Astrocyte of the cerebellum (primary cell): Measurements from ENCODE around the gene FAM184A.
"Not testable (repeated sequence)": the region's sequence is repeated elsewhere in the genome, so short reads cannot be mapped to it uniquely, and the experiment has no call there.

Experiments used
- DNase-seq: peaks from one replicate; pipeline ENCODE4 v3.0.0-alpha.2; 2011; ENCODE audit warnings: low read depth
- H3K4me3 ChIP-seq: 2 replicates; pipeline ENCODE4 v1.5.1; 2011; ENCODE audit warnings: mild to moderate bottlenecking, low read depth, low read length, moderate library complexity
- CTCF ChIP-seq: IDR thresholded peaks from 2 replicates; pipeline ENCODE4 v1.5.1; 2012; ENCODE audit warnings: low read length, low read depth, moderate library complexity, mild to moderate bottlenecking; ENCODE audit errors: missing control alignments
- in situ Hi-C: cut with HindIII; loops from 2 replicates; pipeline ENCODE4 v1.10.0; 2017; ENCODE audit warnings: low sequenced_read_pairs

FAM184A gene

DNA sequence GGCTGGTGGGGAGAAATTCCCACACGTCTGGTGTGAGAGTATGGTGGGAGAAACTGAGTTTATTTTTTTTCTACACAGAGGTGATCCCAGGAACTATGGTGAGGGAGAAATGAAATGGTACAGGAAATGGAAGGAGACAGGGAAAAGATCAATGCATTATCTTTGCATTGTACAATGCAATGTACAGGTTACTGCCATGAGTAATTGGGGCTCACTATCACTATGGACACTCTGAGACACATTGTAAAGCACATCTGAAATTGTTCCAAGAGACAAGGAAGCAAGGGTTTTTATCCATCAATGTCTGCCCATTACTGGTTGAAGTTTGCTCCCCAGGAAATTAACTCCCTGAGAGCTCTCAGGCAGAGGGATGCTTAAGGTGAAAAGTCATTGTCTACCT is 21.7 kb upstream of the FAM184A start:
- in situ Hi-C loops, result no loop called here
- no peak for TF ChIP-seq CTCF
- H3K4me3 ChIP-seq, result no peak overlapping the region
- no peak for DNase-seq

DNA sequence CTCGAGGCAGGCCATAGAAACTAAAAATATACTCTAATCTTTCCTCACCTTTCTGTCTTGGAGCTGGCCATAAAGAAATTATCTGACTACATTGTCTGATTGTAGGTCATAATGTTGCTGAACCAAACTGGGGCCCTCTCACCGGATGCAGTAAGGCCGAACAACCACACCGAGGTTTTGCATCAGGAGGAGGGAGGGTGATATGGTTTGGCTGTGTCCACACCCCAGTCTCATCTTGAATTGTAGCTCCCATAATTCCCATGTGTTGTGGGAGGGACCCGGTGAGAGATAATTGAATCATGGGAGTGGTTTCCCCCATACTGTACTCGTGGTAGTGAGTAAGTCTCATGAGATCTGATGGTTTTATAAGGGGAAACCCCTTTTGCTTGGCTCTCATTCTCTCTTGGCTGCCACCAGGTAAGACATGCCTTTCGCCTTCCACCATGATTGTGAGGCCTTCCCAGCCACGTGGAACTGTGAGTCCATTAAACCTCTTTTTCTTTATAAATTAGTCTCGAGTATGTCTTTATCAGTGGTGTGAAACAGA is 19.4 kb upstream of the FAM184A start:
- in situ Hi-C loops, DNase-seq, H3K4me3 ChIP-seq: not testable (repeated sequence)

DNA sequence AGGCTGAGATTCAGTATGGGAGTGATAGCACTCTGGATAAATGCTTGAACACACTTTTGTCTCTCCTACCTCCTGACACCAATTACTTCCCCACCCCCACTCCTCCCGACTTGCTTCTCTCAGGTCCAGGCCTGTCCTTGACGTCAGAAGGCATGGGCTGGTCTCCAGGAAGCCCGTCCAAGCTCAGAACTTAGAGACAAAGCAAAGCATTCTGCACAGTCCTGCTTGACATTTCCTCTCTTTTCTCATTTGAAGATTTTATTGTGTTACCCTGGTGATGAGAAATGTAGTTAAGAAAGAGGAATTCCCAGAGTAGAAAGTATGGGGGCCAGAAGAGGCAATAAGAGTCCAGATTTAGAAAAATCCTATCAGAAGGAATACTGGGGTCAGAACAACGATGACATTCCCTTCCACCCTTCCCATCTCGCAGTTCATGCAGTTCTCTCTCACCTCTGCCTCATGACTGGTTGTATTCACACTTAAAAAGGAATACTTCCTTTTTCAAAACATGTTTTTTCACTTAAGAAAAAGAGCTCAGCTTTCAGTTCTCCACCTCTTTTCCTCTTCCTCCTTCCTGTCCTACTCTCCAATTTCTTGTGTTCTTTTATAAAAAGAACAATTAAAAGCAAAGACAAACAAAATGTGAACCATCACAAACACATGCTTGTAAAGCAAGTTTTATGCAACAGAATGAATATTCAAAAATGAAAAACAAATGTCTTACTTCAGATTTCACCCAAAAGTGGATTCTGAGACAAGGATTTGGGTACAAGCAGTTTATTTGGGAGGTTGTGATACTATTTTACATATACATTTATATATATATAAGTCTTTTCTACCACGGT is 18.5 kb upstream of the FAM184A start:
- in situ Hi-C loops, result no loop called here
- TF ChIP-seq CTCF, result no peak

DNA sequence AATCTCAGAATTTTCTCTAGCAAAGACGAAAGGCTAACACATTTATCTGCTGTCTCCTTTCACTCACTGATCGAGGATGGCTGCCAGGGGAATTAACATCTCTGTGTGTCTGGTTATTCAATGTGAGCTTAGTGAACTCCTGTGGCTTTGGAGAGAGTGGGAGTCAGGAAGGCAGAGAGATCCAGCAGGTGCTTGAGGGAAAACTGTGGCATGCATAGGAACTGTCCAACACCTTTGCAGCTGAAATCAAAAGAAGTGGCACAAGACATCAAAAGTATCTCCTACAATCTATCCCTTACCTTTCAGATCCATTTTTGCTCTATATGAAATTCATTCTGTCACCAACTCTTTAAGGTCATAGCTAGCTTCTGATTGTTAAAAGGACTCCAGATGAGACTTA is 11.8 kb upstream of the FAM184A start:
- no peak overlapping the region for H3K4me3 ChIP-seq
- no peak for DNase-seq
- in situ Hi-C loops, result no loop called here
- TF ChIP-seq CTCF, result no peak

More for the DNA sequence above, 18.5 kb upstream of the FAM184A start:
- H3K4me3 ChIP-seq, result no peak overlapping the region
- peak; percentile 19 for DNase-seq

GRCh38 chr6:119084784-119085183 is 6.3 kb upstream of the FAM184A start:
- no peak overlapping the region for H3K4me3 ChIP-seq
- no peak for DNase-seq
- in situ Hi-C loops, result no loop called here
- no peak for TF ChIP-seq CTCF

- in situ Hi-C loops, result no loop called here
- no peak overlapping the region for H3K4me3 ChIP-seq
- no peak for DNase-seq
- TF ChIP-seq CTCF, result no peak
These were observed 4.5 kb upstream of the FAM184A start for GRCh38 chr6:119083007-119083406.

GRCh38 chr6:119079283-119079809 is 882 bp upstream of the FAM184A start:
- DNase-seq, result peak; percentile 28
- peak overlapping the region; percentile 47 for H3K4me3 ChIP-seq
- in situ Hi-C loops, result no loop called here
- TF ChIP-seq CTCF, result no peak
